ENCODE results near the gene MT1H.

DNA sequence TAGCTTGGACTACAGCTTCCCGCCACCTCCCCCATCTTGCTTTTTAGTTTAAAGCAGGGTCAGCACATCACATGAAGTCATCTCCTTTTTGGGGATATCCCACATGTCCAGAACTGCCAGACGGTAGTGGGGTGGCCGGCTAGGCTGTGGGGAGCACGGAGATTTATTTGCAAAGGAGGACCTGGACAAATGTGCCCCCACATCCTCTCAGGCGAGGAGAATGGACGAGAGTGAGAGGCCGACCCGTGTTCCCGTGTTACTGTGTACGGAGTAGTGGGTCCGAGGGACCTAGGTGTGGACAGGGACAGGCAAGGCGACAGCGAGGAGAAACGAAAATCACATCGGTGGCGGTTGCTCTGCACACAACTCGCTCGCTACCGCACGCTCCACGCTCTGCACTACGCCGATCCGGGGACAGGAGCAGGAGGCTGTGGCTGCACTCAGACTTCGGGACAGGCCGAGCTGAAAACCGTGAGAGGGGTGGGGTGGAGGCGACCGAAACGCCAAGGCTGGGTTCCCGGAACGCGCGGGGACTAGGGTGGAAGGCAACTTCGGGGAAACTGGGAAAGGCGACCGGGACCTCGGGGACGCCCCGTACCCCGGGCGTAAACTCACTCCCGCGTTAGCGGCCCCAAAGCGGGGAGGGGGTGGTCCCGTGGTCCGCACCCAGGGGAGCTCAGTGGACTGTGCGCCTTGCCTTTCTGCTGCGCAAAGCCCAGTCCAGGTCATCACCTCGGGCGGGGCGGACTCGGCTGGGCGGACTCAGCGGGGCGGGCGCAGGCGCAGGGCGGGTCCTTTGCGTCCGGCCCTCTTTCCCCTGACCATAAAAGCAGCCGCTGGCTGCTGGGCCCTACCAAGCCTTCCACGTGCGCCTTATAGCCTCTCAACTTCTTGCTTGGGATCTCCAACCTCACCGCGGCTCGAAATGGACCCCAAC lies 31.5 kb upstream of the MT1H start, which contains the start of gene MT1A:
- TF ChIP-seq POLR2AphosphoS5 (IDR thresholded peaks at IDR 0.05; ENCODE audit: low read depth, low read length): no peak
- no peak for TF ChIP-seq CTCF (IDR thresholded peaks at IDR 0.05 in 2 of 3, conservative IDR thresholded peaks at IDR 0.05 in 1 of 3; ENCODE audit: borderline replicate concordance in 1 of 3, insufficient read depth in 1 of 3, low read depth in 2 of 3, low read length in 2 of 3)
- TF ChIP-seq, protein P1, sequence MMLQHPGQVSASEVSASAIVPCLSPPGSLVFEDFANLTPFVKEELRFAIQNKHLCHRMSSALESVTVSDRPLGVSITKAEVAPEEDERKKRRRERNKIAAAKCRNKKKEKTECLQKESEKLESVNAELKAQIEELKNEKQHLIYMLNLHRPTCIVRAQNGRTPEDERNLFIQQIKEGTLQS (IDR thresholded peaks at IDR 0.05): no peak
- TF ChIP-seq EZH2phosphoT487 (IDR thresholded peaks at IDR 0.05; ENCODE audit: borderline replicate concordance): no peak
- no peak for TF ChIP-seq RAD21 (IDR thresholded peaks at IDR 0.05; ENCODE audit: low read depth)

Measured in HCT116 (cell line).